Neural cell (in vitro differentiated cells): ENCODE results near the gene SORCS1. TPM values are rescaled to one million over a fixed set of nuclear protein-coding genes. Genes with fewer than 3 reads are reported as not detected.

ENCODE experiments used
- H2AFZ ChIP-seq: fragments of 200-600, 300-800 bp; sonication (generic), shearing (Covaris generic); 2 replicates; pipeline ENCODE4 v1.6.0; 2014; ENCODE audit warnings: low read depth, mild to moderate bottlenecking, antibody characterized with exemption, low read length, moderate library complexity
- H3F3A ChIP-seq: fragments of 200-600 bp; shearing (Covaris generic); 2 replicates; pipeline ENCODE4 v1.6.1; 2016; ENCODE audit warnings: mild to moderate bottlenecking, moderate library complexity, mixed read lengths, antibody characterized with exemption, low read length; ENCODE audit not compliant: insufficient read depth, poor library complexity, severe bottlenecking
- H3K27ac ChIP-seq: fragments of 200-600, 300-800 bp; sonication (generic), shearing (Covaris generic); 2 replicates; pipeline ENCODE4 v1.5.1; 2014; ENCODE audit warnings: mild to moderate bottlenecking, low read length, moderate library complexity
- H3K27me3 ChIP-seq: fragments of 300-800, 200-600 bp; sonication (generic), shearing (Covaris generic); 2 replicates; pipeline ENCODE4 v1.6.0; 2014; ENCODE audit warnings: mild to moderate bottlenecking, low read depth, low read length, moderate library complexity; ENCODE audit not compliant: insufficient read depth
- H3K36me3 ChIP-seq: fragments of 300-800, 200-600 bp; sonication (generic), shearing (Covaris generic); 2 replicates; pipeline ENCODE4 v1.5.1; 2014; ENCODE audit warnings: mild to moderate bottlenecking, antibody characterized with exemption, low read length, moderate library complexity; ENCODE audit not compliant: insufficient read depth
- H3K4me2 ChIP-seq: fragments of 300-800, 200-600 bp; sonication (generic), shearing (Covaris generic); 2 replicates; pipeline ENCODE4 v1.6.0; 2014; ENCODE audit warnings: mild to moderate bottlenecking, low read length
- H3K4me3 ChIP-seq: fragments of 300-800, 200-600 bp; sonication (generic), shearing (Covaris generic); 2 replicates; pipeline ENCODE4 v1.5.1; 2014; ENCODE audit warnings: mild to moderate bottlenecking, low read length, moderate library complexity
- H3K79me2 ChIP-seq: fragments of 200-600 bp; shearing (Covaris generic); replicated peaks from 2 replicates; pipeline ENCODE4 v1.6.0; 2014; ENCODE audit warnings: mild to moderate bottlenecking, low read length, moderate library complexity; ENCODE audit not compliant: insufficient read depth
- H3K9ac ChIP-seq: fragments of 300-800, 200-600 bp; sonication (generic), shearing (Covaris generic); 2 replicates; pipeline ENCODE4 v1.6.1; 2016; ENCODE audit warnings: mild to moderate bottlenecking, low read length, mixed read lengths
- H3K9me2 ChIP-seq: fragments of 200-600 bp; shearing (Covaris generic); 2 replicates; pipeline ENCODE4 v1.6.1; 2016; ENCODE audit warnings: mild to moderate bottlenecking, low read length, mixed read lengths; ENCODE audit not compliant: insufficient read depth
- H3K9me3 ChIP-seq: fragments of 200-600, 300-800 bp; sonication (generic), shearing (Covaris generic); 2 replicates; pipeline ENCODE4 v1.6.1; 2016; ENCODE audit warnings: mild to moderate bottlenecking, mixed run types, low read length, moderate library complexity, mixed read lengths
- H4K20me1 ChIP-seq: fragments of 200-600 bp; shearing (Covaris generic); 2 replicates; pipeline ENCODE4 v1.6.1; 2016; ENCODE audit warnings: mild to moderate bottlenecking, mixed run types; ENCODE audit not compliant: insufficient read depth
- EP300 ChIP-seq: fragments of 450-650 bp; conservative IDR thresholded peaks from 2 replicates; pipeline ENCODE4 v1.6.1; 2014; ENCODE audit warnings: antibody characterized with exemption, mild to moderate bottlenecking, moderate library complexity; ENCODE audit not compliant: poor library complexity, severe bottlenecking
- EZH2 ChIP-seq: fragments of 200-600, 300-800 bp; shearing (Covaris generic), sonication (generic); IDR thresholded peaks from 2 replicates; pipeline ENCODE4 v1.6.1; 2014; ENCODE audit warnings: antibody characterized with exemption, low read length, borderline replicate concordance, mild to moderate bottlenecking; ENCODE audit not compliant: insufficient read depth, poor library complexity, severe bottlenecking
- MXI1 ChIP-seq: fragments of 450-650 bp; conservative IDR thresholded peaks from 2 replicates; pipeline ENCODE4 v1.6.1; 2014; ENCODE audit warnings: antibody characterized with exemption, mild to moderate bottlenecking; ENCODE audit not compliant: poor library complexity, severe bottlenecking
- POLR2AphosphoS5 ChIP-seq: IDR thresholded peaks from 2 replicates; pipeline ENCODE4 v1.6.1; 2012
- RAD21 ChIP-seq: fragments of 450-650 bp; conservative IDR thresholded peaks from 2 replicates; pipeline ENCODE4 v1.6.1; 2014; ENCODE audit warnings: antibody characterized with exemption, mild to moderate bottlenecking, moderate library complexity
- REST ChIP-seq: IDR thresholded peaks from 2 replicates; pipeline ENCODE4 v1.6.1; 2012; ENCODE audit warnings: borderline replicate concordance
- SMC3 ChIP-seq: fragments of 450-650 bp; conservative IDR thresholded peaks from 2 replicates; pipeline ENCODE4 v1.6.1; 2014; ENCODE audit warnings: antibody characterized with exemption, mild to moderate bottlenecking, moderate library complexity; ENCODE audit not compliant: poor library complexity
- TAF1 ChIP-seq: IDR thresholded peaks from 2 replicates; pipeline ENCODE4 v1.6.1; 2012; ENCODE audit warnings: low read depth
- polyA plus RNA-seq: library from polyadenylated mRNA; depleted of rRNA; stranded (reverse); fragments of >200 nt; gene quantifications from 2 replicates; pipeline ENCODE4 v1.2.3, GENCODE V29; 2014
- TF ChIP-seq, protein P1 (sequence below): fragments of 450-650 bp; IDR thresholded peaks from 2 replicates; pipeline ENCODE4 v1.5.1; 2014; ENCODE audit warnings: antibody characterized with exemption, mild to moderate bottlenecking, moderate library complexity; ENCODE audit not compliant: poor library complexity, severe bottlenecking

Gene SORCS1
- polyA plus RNA-seq, 1 donor from 2014 or later = 27.0 TPM

GRCh38 chr10:106542461-106542860 is 622.0 kb downstream of the SORCS1 start:
- no peaks in the 10 kb centered on the region for H3K9me2 ChIP-seq

DNA sequence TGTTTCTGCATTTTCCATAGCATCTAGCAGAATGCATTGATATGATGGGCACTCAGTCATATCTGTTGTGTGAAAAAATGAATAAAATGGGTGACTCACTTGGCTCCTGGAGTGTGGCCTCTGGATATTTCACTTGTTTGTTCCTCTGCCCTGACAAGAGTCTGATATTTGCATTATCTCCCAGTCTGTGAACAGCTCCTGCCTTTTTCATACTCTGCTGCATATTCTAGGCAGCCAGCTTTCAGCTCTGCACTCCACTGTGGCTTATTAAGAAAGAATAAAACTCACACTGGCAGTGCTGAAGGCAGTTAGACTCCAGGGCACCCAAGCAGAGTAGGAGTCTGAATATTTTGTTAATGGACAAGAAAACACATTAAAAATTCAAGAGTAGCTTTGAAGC is 623.9 kb downstream of the SORCS1 start:
- no peak overlapping the region for H3K27ac ChIP-seq
- no peaks in the 10 kb centered on the region for H3K27me3 ChIP-seq
- no peaks in the 10 kb centered on the region for H3K9me2 ChIP-seq
- H3F3A ChIP-seq = no peaks in the 10 kb centered on the region
- no peak overlapping the region for H3K4me3 ChIP-seq
- H3K9me3 ChIP-seq = no peaks in the 10 kb centered on the region
- H2AFZ ChIP-seq = no peak overlapping the region
- no peak overlapping the region for H3K4me2 ChIP-seq
- H3K79me2 ChIP-seq = no peaks in the 10 kb centered on the region
- no peak overlapping the region for H3K9ac ChIP-seq
- H4K20me1 ChIP-seq = no peaks in the 10 kb centered on the region
- H3K36me3 ChIP-seq = no peaks in the 10 kb centered on the region
- TF ChIP-seq RAD21 (no peak), POLR2AphosphoS5 (no peak), REST (no peak), TAF1 (no peak), SMC3 (no peak), EP300 (no peak), EZH2 (no peak), MXI1 (no peak)

More at GRCh38 chr10:106542461-106542860, 622.0 kb downstream of the SORCS1 start:
- no peak overlapping the region for H3K4me2 ChIP-seq
- no peak for TF ChIP-seq RAD21
- no peak for TF ChIP-seq EP300
- no peak for TF ChIP-seq REST
- no peak for TF ChIP-seq MXI1
- TF ChIP-seq, protein P1, sequence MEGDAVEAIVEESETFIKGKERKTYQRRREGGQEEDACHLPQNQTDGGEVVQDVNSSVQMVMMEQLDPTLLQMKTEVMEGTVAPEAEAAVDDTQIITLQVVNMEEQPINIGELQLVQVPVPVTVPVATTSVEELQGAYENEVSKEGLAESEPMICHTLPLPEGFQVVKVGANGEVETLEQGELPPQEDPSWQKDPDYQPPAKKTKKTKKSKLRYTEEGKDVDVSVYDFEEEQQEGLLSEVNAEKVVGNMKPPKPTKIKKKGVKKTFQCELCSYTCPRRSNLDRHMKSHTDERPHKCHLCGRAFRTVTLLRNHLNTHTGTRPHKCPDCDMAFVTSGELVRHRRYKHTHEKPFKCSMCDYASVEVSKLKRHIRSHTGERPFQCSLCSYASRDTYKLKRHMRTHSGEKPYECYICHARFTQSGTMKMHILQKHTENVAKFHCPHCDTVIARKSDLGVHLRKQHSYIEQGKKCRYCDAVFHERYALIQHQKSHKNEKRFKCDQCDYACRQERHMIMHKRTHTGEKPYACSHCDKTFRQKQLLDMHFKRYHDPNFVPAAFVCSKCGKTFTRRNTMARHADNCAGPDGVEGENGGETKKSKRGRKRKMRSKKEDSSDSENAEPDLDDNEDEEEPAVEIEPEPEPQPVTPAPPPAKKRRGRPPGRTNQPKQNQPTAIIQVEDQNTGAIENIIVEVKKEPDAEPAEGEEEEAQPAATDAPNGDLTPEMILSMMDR = no peak
- no peak for TF ChIP-seq POLR2AphosphoS5
- no peak for TF ChIP-seq EZH2
- TF ChIP-seq SMC3 = no peak
- TF ChIP-seq TAF1 = no peak
- H3K27ac ChIP-seq = no peak overlapping the region
- no peak overlapping the region for H3K9ac ChIP-seq
- no peaks in the 10 kb centered on the region for H4K20me1 ChIP-seq
- H2AFZ ChIP-seq = no peak overlapping the region
- H3F3A ChIP-seq = no peaks in the 10 kb centered on the region
- no peaks in the 10 kb centered on the region for H3K27me3 ChIP-seq
- H3K4me3 ChIP-seq = no peak overlapping the region
- H3K79me2 ChIP-seq = no peaks in the 10 kb centered on the region
- no peaks in the 10 kb centered on the region for H3K36me3 ChIP-seq
- H3K9me3 ChIP-seq = no peaks in the 10 kb centered on the region
